Superior temporal gyrus (tissue), 1 donor: ENCODE measurements around the gene ABCF3.
A peak's percentile ranks its signal among the peaks of the same experiment; 100 is the strongest.
"Not testable (repeated sequence)": the region's sequence is repeated elsewhere in the genome, so short reads cannot be mapped to it uniquely, and the experiment has no call there.

Experiments
- DNase-seq: peaks from one replicate; pipeline ENCODE4 v3.0.0-alpha.2; 2016; ENCODE audit errors: extremely low spot score

ABCF3 gene, protein sequence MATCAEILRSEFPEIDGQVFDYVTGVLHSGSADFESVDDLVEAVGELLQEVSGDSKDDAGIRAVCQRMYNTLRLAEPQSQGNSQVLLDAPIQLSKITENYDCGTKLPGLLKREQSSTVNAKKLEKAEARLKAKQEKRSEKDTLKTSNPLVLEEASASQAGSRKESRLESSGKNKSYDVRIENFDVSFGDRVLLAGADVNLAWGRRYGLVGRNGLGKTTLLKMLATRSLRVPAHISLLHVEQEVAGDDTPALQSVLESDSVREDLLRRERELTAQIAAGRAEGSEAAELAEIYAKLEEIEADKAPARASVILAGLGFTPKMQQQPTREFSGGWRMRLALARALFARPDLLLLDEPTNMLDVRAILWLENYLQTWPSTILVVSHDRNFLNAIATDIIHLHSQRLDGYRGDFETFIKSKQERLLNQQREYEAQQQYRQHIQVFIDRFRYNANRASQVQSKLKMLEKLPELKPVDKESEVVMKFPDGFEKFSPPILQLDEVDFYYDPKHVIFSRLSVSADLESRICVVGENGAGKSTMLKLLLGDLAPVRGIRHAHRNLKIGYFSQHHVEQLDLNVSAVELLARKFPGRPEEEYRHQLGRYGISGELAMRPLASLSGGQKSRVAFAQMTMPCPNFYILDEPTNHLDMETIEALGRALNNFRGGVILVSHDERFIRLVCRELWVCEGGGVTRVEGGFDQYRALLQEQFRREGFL

DNA sequence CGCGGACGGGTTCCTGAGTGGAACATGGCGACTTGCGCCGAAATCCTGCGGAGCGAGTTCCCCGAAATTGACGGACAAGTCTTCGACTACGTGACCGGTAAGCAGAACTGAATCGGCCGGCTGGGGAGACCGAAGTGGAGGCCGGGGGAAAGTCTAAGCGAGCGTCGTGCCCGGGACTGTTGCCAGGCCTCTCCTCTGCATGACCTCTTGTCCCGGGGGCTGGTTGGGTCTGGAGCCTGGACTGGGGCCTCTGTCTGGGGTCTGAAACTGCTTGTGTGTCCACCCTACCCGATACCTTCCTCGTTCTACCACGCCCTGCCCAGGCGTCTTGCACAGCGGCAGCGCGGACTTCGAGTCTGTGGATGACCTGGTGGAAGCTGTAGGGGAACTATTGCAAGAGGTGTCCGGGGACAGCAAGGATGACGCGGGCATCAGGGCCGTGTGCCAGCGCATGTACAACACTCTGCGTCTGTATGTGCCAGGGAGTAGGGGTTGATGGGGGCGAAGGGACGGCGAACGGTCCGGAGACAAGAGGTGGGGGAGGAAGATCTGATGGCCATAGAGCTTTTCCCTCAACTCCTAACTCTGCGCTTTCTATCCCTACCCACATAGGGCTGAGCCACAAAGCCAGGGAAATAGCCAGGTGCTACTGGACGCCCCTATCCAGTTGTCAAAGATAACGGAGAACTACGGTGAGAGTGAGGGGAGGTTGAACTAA is at the start of gene ABCF3:
Gene ABCF3 (plus strand): TSS at position 16 of the 718 bp plus-strand sequence. CDS start 9 bp downstream, at position 25.
- DNase-seq: no peak

DNA sequence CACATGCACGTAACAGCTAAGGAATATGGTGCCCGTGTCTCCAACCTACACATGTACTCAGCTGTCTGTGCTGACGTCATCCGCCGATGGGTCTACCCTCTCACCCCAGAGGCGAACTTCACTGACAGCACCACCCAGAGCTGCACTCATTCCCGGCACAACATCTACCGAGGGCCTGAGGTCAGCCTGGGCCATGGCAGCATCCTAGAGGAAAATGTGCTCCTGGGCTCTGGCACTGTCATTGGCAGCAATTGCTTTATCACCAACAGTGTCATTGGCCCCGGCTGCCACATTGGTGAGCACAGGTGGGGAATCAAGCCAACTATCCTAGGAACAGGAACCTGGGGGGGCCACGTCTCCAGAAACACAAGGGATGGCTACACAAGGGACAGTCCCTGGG is 45.6 kb upstream of the ABCF3 start:
- no peak for DNase-seq

DNA sequence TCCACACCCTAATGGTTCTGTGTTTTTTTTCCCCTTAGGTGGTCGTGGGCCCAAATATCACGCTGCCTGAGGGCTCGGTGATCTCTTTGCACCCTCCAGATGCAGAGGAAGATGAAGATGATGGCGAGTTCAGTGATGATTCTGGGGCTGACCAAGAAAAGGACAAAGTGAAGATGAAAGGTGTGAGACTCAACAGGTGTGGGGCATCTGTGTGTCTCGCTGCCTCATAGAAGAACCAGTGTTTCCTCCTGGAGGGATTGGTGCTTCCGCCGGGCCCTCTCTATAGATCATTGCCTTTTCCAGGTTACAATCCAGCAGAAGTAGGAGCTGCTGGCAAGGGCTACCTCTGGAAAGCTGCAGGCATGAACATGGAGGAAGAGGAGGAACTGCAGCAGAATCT is 43.8 kb upstream of the ABCF3 start:
- no peak for DNase-seq

DNA sequence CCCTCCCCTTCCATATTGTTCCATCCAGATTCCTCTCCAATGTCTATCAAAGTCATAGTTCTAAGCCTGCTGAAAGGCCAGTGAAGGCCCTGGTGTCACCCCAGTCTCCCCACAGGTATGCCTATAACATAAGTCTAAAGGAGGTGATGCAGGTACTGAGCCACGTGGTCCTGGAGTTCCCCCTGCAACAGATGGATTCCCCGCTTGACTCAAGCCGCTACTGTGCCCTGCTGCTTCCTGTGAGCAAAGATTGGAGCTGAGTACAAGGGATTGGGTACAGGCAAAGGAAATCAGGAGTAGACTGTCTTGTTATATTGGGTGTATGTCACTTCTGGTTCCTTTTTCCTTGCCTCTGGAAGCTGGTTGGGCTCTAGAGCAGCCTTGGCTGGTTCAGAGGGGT is 42.7 kb upstream of the ABCF3 start:
- DNase-seq: no peak

DNA sequence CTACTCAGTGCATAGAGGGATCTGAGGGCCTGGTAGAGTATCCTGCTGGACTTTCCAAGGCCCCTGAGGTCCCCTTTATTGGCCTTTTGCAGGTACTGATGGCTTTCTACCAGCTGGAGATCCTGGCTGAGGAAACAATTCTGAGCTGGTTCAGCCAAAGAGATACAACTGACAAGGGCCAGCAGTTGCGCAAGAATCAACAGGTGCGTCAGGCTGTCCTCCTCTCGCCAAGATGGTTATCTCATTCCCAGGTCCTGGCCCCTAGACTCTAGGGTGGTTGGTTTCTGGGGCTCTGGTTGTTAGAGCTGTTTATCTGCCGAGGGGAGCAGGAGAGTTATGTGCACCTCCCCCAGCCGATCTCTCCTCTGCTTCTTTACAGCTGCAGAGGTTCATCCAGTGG is 41.5 kb upstream of the ABCF3 start:
- DNase-seq: no peak

DNA sequence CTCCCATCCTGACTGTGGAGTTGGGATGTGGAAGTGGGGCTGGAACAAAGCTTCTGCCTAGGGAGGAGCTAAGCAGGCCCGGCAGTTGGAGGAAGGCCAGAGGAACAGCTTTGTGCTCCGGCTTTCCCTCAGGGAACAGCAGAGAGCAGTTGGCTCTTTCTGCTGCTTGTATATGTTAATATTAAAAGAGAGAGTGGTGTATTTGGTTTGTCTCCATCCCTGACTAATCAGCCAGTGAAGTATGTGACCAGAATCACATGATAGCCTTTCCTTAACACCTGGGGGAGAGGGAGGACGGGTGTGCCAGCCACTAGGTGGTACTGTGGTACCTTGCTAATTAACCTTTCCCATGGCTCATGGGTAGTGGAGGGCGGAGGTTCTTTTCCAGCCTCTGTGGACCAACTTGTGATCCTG is 40.9 kb upstream of the ABCF3 start:
- DNase-seq: peak; percentile 21

DNA sequence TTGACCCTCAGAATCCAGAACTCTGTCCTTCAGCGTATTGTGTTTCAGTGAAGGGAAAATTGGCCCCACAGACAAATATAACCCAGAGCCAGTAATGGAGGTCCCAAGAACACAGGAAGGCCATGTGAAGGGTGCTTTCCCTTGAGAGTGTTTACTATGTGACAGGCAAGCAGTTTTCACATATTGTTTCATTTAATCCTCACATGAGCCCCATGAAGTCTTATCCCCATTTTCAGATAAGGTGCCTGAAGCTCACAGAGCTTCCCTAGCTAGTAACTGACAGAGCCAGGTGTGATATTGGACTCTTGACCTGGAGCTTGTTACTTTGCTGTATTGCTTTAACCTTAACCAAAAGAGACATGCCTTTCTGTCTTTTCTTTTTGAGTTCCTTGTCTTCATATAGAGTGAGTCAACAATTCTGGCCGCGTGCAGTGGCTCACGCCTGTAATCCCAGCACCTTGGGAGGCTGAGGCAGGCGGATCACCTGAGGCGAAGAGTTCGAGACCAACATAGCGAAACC is 40.2 kb upstream of the ABCF3 start:
- DNase-seq: no peak

DNA sequence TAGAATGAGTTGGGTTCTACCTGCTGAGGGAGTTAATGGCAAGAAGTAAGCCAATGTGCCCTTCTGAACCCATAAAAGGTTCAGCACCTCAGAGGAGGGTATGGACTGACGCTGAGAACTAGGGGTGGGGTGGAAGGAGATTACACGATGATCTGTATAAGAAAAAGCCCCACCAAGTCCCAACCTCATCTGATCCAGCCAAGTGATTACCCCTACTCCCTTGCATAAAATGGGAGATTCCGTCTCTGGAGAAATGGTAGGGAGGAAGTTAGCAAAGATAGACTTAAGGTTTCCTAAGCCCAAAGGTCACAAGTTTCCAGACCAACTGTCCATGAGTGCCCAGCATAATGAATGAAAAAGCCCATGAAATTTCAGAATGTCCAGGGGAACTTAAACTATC is 37.9 kb upstream of the ABCF3 start:
- no peak for DNase-seq

DNA sequence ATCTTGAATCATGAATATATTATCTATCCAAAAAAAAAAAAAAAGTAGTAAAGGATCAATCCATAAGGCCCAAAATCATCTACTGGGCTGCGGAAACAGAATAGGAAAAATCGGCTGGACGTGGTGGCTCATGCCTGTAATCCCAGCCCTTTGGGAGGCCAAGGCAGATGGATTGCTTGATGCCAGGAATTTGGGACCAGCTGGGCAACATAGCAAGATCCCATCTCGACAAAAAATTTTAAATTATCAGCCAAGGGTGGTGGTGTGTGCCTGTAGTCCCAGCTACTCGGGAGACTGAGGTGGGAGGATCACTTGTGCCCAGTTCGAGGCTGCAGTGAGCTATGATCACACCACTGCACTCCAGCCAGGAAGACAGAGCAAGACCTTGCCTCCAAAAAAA is 36.9 kb upstream of the ABCF3 start:
- DNase-seq: no peak

DNA sequence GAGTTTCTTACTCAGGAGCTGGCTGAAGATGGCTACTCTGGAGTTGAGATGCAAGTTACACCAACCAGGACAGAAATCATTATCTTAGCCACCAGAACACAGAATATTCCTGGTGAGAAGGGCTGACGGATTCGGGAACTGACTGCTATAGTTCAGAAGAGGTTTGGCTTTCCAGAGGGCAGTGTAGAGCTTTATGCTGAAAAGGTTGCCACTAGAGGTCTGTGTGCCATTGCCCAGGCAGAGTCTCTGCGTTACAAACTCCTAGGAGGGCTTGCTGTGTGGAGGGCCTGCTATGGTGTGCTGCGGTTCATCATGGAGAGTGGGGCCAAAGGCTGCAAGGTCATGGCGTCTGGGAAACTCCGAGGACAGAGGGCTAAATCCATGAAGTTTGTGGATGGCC is 36.2 kb upstream of the ABCF3 start:
- not testable (repeated sequence) for DNase-seq

DNA sequence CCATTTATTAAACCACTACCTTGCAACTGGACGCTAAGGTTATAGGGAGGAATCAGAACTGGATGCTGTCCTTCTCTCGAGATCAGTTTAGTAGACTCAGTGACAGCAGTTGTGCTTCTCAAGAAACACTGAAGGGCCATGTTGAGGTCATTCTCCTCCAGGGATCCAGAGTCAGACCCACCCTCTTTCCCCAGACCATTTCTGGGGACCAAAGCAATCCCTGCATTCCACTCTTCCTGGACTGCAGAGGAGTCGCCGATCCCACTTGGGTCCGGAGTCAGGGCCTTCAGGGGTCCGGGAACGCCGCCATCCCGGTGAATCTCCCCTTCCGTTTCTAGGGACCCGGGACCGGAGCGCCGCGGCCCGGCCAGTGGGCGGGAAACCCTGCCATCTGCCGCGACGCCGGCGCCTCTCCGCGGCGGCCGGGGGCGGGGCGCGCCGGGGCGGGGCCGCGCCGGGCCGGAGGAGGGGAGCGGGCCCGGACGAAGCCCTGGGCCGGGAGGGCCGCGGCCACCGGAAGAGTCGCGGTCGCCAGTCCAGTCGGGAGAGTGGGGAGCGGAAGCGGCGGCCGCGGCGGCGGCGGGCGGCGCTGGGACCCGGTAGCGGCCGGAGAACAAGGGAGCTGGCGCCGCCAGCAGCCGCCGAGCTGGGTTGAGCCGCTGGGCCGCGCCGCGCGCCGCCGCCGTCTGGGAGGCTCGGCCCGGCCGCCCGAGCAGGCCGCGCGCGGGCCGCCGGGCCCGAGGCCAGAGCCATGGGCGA is 30.9 kb upstream of the ABCF3 start, which contains the start of gene DVL3:
Gene DVL3 (plus strand): TSS at position 493 of the 759 bp plus-strand sequence. CDS start 259 bp downstream, at position 752.
- DNase-seq: peak; percentile 54

DNA sequence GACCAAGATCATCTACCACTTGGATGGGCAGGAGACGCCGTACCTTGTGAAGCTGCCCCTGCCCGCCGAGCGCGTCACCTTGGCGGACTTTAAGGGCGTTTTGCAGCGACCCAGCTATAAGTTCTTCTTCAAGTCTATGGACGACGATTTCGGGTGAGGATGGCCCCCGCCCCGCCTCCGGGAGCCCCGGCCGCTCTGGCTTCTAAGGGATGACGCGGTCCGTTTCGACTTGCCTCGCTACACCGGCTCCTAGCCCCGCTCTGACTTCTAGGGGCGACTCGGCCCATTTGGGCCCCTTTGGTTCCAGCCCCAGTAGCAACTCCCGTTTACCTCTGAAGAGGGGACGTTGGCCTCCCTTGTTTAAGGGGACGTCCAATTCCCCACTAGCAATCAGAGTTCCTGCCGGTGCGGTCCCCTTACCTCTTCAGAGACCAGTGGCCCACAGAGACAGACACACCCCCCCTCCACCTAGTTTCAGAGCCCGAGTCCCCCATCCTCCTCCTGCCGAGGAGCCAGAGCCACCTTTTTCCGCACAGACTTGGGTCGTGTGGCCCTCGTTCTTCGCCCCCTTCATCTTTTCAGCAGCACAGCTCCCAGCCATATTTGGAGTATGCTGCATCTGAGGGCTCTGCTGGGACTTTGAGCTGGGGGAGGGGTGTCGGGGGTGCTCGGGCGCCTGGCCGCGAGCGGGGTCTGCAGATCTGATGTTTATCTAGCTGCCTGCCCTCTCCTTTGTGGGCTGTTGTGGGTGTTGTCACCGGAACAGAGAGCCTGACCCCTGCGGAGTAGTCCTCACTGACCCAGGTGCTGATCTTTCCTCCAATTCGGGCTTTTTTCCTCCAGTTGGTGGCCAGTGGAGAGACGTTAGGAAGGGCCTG is 30.1 kb upstream of the ABCF3 start:
- peak; percentile 17 for DNase-seq

DNA sequence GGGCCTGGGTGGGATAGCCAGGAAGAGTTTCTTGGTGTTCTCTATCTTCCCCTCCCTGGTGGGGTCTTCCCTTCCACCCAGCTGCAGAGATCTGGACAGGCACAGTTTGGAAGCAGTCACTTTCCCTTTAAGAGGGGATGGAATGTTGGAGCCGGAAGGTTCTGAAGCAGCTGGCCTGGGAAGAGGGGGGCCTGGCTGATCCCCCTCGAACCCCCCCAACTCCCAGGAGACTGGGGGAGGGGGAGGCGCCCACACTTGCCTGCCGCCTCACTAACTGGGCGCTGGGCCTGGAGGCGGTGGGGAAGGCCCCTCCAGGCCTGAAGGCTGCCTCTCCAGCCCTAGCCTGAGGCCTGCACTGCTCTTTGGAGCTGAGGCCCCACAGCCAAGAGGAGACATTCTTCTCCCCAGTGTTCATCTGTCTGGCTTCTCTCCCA is 29.5 kb upstream of the ABCF3 start:
- peak; percentile 49 for DNase-seq

DNA sequence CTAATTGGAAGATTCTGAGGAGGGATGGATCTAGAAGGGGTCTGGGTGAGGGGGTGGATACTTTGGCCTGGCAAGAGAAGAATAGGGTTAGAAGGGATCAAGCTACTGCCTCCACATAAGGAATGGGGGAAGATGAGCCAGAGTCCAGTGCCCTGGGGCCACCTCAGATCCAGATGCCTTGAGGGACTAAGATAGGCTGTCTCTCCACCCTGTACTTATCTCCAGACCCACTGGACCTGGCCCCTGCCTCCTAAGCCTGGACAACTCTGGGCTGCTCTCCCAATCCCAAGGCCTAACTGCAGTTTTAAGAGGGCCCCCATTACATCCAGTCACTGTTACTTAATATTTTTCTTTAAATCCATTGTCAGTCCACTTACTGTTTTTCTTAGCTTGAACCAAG is 28.8 kb upstream of the ABCF3 start:
- no peak for DNase-seq

DNA sequence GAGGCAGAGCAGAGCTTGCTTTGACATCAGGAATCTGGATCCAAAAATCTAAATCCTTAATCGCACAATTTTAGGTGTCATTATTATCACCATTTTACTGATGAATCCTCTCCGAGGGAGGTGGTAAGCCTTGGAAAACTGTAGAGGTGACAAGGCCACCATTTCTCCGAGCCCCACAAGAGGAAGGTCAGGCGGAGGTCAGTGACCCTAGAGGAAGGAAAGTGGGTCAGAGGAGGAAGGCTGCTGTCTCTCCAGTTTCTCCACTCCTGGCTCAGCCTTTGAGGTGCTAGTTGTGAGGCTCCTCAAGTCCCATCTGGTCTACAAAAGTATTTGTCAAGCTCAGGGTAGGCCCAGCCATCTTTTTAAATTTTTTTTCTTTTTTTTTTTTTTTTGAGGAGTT is 27.6 kb upstream of the ABCF3 start:
- no peak for DNase-seq

DNA sequence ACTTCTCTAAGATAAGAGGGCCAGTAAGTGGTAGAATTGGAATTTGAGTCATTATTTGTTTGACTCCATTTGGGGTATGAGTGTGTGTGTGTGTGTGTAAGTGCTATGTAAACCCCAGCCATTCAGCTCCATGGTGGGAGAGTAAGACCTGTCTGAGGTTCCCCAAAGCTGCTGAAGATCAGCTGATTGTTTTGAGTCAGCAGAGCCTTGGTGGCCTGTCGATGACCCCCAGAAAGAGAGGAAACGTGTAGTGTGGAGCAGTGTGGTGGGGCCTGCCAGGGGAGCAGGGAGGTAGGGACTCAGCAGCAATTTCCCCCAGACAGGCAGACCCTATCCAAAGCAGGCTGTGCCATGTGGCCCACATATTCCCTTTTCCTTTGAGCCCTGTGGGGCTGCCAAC is 25.5 kb upstream of the ABCF3 start:
- no peak for DNase-seq

DNA sequence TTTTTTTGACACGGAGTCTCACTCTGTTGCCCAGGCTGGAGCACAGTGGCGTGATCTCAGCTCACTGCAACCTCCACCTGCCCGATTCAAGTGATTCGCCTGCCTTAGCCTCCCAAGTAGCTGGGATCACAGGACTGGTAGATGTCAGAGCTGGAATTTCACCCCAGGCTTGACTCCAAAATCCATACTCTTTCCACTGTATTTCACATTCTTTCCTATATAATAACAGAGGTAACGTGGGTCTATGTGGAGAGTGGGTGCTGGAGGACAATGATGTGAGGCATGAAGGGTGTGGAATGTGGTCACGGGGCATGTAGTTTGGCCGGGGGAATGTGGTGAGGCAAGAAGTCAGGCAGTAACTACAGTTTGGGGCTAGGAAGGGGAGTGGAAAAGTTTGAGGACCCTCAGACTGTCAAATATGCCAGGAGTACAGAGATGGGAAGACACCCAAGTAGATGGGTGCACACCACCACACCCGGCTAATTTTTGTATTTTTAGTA is 23.4 kb upstream of the ABCF3 start:
- not testable (repeated sequence) for DNase-seq

DNA sequence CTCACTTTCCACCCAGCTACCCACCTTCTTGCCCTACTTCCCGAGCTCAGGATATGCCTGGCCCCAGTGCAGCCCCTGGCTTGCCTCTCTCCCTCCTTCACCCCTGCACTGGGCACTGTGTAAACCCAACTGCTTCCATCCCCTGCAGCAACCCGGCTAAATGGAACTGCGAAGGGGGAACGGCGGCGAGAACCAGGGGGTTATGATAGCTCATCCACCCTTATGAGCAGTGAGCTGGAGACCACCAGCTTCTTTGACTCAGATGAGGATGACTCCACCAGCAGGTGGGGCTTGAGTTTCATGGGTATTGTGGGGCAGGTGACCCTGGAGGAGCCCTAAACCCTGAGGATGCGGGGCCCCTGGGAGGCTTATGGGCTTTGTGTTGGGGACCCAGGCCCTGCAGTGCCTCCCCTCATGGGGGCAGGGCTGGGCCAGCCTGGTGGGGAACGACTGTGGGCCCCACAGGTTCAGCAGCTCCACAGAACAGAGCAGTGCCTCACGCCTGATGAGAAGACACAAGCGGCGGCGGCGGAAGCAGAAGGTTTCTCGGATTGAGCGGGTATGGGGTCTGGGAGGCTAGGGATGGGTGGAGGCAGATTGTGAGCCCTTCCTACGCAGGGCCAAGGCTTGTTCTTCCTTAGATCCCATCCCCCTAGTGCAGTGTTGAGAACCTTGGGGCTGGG is 21.2 kb upstream of the ABCF3 start:
- DNase-seq: no peak

DNA sequence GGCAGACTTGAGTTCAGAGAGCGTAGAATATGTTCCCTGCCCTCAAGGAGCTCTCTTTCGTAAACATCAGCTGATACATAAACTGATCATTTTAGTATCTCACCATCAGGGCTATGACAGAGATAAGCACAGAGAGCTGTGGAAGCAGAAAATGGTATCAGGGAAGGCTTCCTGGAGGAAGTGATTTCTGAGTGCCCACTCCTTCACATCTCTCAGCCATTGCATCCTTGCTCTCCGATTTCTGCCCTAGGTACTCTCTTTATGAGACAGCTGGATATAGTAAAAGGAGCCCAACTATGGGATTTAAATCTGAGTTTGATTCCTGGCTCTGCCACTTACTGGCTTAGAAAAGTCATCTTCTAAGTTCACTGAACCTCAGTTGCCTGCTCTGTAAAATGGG is 20.5 kb upstream of the ABCF3 start:
- no peak for DNase-seq

DNA sequence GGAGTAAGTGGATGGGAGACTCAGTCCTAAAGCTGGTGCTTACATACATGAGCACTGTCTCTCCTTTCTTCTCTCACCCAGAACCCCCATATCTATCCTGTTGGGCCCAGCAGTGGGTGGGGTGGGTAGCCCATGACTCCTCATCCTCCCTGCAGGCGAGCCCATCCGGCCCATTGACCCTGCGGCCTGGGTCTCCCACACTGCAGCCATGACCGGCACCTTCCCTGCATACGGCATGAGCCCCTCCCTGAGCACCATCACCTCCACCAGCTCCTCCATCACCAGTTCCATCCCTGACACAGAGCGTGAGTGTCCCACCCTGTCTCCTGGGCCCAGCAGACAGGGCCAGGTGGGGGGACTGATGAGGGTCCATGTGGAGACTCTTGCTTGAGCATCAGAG is 19.3 kb upstream of the ABCF3 start:
- no peak for DNase-seq
